GM12878 (cell line): ENCODE results near the gene FGFR4. TPM values are rescaled to one million over a fixed set of nuclear protein-coding genes. Genes with fewer than 3 reads are reported as not detected.

Experiments used
- BCLAF1 ChIP-seq: fragments of 450-650 bp; IDR thresholded peaks from 2 replicates; pipeline ENCODE4 v1.6.1; 2017; ENCODE audit warnings: antibody characterized with exemption, mild to moderate bottlenecking, moderate library complexity
- BRCA1 ChIP-seq: IDR thresholded peaks from 2 replicates; pipeline ENCODE4 v1.6.1; 2011; ENCODE audit warnings: low read depth, low read length, improper control_type of control experiment
- CBX5 ChIP-seq: sonication (generic); IDR thresholded peaks from 2 replicates; pipeline ENCODE4 v1.6.1; 2016; ENCODE audit warnings: low read depth, moderate library complexity, mild to moderate bottlenecking, inconsistent platforms
- CHD1 ChIP-seq: IDR thresholded peaks from 2 replicates; pipeline ENCODE4 v1.6.1; 2012; ENCODE audit warnings: low read depth, low read length, improper control_type of control experiment
- ELK1 ChIP-seq: IDR thresholded peaks from 2 replicates; pipeline ENCODE4 v1.6.1; 2012; ENCODE audit warnings: low read depth, low read length, improper control_type of control experiment
- IKZF1 ChIP-seq: fragments of 450-650 bp; conservative IDR thresholded peaks from 2 replicates; pipeline ENCODE4 v1.6.1; 2017; ENCODE audit warnings: antibody characterized with exemption, mild to moderate bottlenecking
- MAX ChIP-seq: IDR thresholded peaks from 2 replicates; pipeline ENCODE4 v1.6.1; 2012; ENCODE audit warnings: low read depth, low read length, improper control_type of control experiment
- MEF2B ChIP-seq: fragments of 450-650 bp; IDR thresholded peaks from 2 replicates; pipeline ENCODE4 v1.6.1; 2018; ENCODE audit warnings: mild to moderate bottlenecking, moderate library complexity; ENCODE audit not compliant: partially characterized antibody, poor library complexity, severe bottlenecking
- MYB ChIP-seq: fragments of 150-350 bp; IDR thresholded peaks from 2 replicates; pipeline ENCODE4 v1.6.1; 2014; ENCODE audit warnings: mild to moderate bottlenecking, low read depth, low read length, borderline replicate concordance
- NBN ChIP-seq: fragments of 450-650 bp; IDR thresholded peaks from 2 replicates; pipeline ENCODE4 v1.6.1; 2016
- NFIC ChIP-seq: IDR thresholded peaks from 2 replicates; pipeline ENCODE4 v1.6.1; 2012; ENCODE audit warnings: low read depth, mild to moderate bottlenecking, inconsistent platforms, low read length, moderate library complexity
- NRF1 ChIP-seq: conservative IDR thresholded peaks from 2 replicates; pipeline ENCODE4 v1.6.1; 2011; ENCODE audit warnings: mild to moderate bottlenecking, low read depth, low read length, improper control_type of control experiment
- POLR2AphosphoS2 ChIP-seq: IDR thresholded peaks from 2 replicates; pipeline ENCODE4 v1.6.1; 2011; ENCODE audit warnings: low read depth, mild to moderate bottlenecking, low read length, improper control_type of control experiment, moderate library complexity
- POLR2AphosphoS5 ChIP-seq: IDR thresholded peaks from 2 replicates; pipeline ENCODE4 v1.6.1; 2011; ENCODE audit warnings: mild to moderate bottlenecking, low read length, inconsistent platforms
- POU2F2 ChIP-seq: IDR thresholded peaks from 3 replicates; pipeline ENCODE4 v1.6.1; 2011; ENCODE audit warnings: low read depth, mild to moderate bottlenecking, low read length, borderline replicate concordance
- RELA ChIP-seq: fragments of 450-650 bp; IDR thresholded peaks from 2 replicates; pipeline ENCODE4 v1.8.0; 2014; ENCODE audit warnings: borderline replicate concordance; ENCODE audit not compliant: partially characterized antibody
- RFX5 ChIP-seq: IDR thresholded peaks from 2 replicates; pipeline ENCODE4 v1.6.1; 2011; ENCODE audit warnings: low read depth, low read length, improper control_type of control experiment
- SMARCA5 ChIP-seq: fragments of 450-650 bp; IDR thresholded peaks from 2 replicates; pipeline ENCODE4 v1.6.1; 2017; ENCODE audit warnings: mild to moderate bottlenecking
- SRF ChIP-seq, 2 experiments: IDR thresholded peaks; 2 replicates each; pipeline ENCODE4 v1.6.1; 2011; ENCODE audit warnings: low read depth in 2 of 2, low read length in 2 of 2, mild to moderate bottlenecking in 1 of 2, moderate library complexity in 1 of 2
- USF1 ChIP-seq: IDR thresholded peaks from 2 replicates; pipeline ENCODE4 v1.6.1; 2011; ENCODE audit warnings: borderline replicate concordance, low read depth, mild to moderate bottlenecking, moderate library complexity, mixed read lengths, low read length; ENCODE audit not compliant: insufficient read depth; ENCODE audit errors: extremely low read length
- USF2 ChIP-seq: IDR thresholded peaks from 2 replicates; pipeline ENCODE4 v1.6.1; 2011; ENCODE audit warnings: low read depth, low read length, improper control_type of control experiment, borderline replicate concordance
- ZNF207 ChIP-seq: fragments of 450-650 bp; IDR thresholded peaks from 2 replicates; pipeline ENCODE4 v1.6.1; 2014; ENCODE audit warnings: antibody characterized with exemption, mild to moderate bottlenecking, borderline replicate concordance
- ZNF24 ChIP-seq: fragments of 450-650 bp; IDR thresholded peaks from 2 replicates; pipeline ENCODE4 v1.6.1; 2017; ENCODE audit warnings: antibody characterized with exemption, mild to moderate bottlenecking
- ZSCAN29 ChIP-seq: fragments of 450-650 bp; IDR thresholded peaks from 2 replicates; pipeline ENCODE4 v1.6.1; 2017; ENCODE audit warnings: mild to moderate bottlenecking, moderate library complexity
- polyA plus RNA-seq, 11 experiments: library from polyadenylated mRNA; depleted of rRNA in 4 of 11; unstranded in 6 of 11; stranded (reverse) in 5 of 11; fragments of >200 nt; fragmentation: Nextera tagmentation in 4 of 11; fragmentation: Illumina TruSeq in 1 of 11; extraction: Ambion mirVana in 4 of 11; extraction: Trizol in 1 of 11; gene quantifications; 1 replicate in 1 of 11; 2 replicates in 10 of 11; pipeline versions ENCODE4 v1.2.1 to v1.2.3, GENCODE V29; 2011 to 2016; ENCODE audit warnings: inconsistent platforms in 2 of 11, missing spikeins in 2 of 11, low read depth in 1 of 11
- total RNA-seq, 4 experiments: library from RNA; depleted of rRNA in 3 of 4; stranded (reverse); fragments of >200 nt in 3 of 4; fragmentation: Illumina TruSeq in 1 of 4; extraction: Trizol in 1 of 4; gene quantifications; 2 replicates each; pipeline versions ENCODE4 v1.2.1 to v1.2.3, GENCODE V29; 2013 to 2021

The FGFR4 gene
- total and polyA plus RNA-seq, 10 of the 15 experiments (the other 5 are each of a cell fraction or from before 2014, with no cell fraction given), result 0.17 to 0.77 (median 0.28) TPM; not detected in 5

GRCh38 chr5:177133096-177133852 is 46.6 kb downstream of the FGFR4 start, which contains the start of gene NSD1 (continued):
- no peak for TF ChIP-seq CBX5
- TF ChIP-seq POLR2AphosphoS5, result no peak; the same call in 1 of the 2 replicates
- TF ChIP-seq RFX5, result no peak
- TF ChIP-seq CHD1, result no peak
- TF ChIP-seq POU2F2, result no peak
- no peak for TF ChIP-seq NBN
- peak; percentile 22; the same call in 1 of the 2 replicates for TF ChIP-seq ZSCAN29
- TF ChIP-seq BCLAF1, result no peak
- TF ChIP-seq RELA, result no peak
- no peak for TF ChIP-seq USF1
- no peak for TF ChIP-seq POLR2AphosphoS2
- no peak for TF ChIP-seq MYB
- TF ChIP-seq SMARCA5, result no peak
- no peak for TF ChIP-seq NRF1
- peak; percentile 77 for TF ChIP-seq MEF2B
- peak; percentile 90 for TF ChIP-seq ZNF207
- no peak for TF ChIP-seq ZNF24
- TF ChIP-seq NFIC, result no peak
- TF ChIP-seq IKZF1, result peak; percentile 85
- TF ChIP-seq SRF (IDR thresholded peaks at IDR 0.05; ENCODE audit: low read depth in 2 of 2, low read length in 2 of 2), result 0 out of 4 replicates have a peak, but pooled peaks of 1 of the 2 experiments have one; percentile 0
- TF ChIP-seq BRCA1, result no peak
- TF ChIP-seq ELK1, result no peak
- peak; percentile 46; the same call in 1 of the 2 replicates for TF ChIP-seq MAX
- no peak; the same call in 1 of the 2 replicates for TF ChIP-seq USF2
